SK-N-SH (cell line): Measurements from ENCODE around the gene TP53BP2.

Source experiments
- EP300 ChIP-seq, 2 experiments: IDR thresholded peaks; 2 replicates each; pipeline versions ENCODE4 v1.4.0 to v1.6.1; 2012; ENCODE audit warnings: borderline replicate concordance in 1 of 2, low read depth in 1 of 2, low read length in 1 of 2
- EZH2phosphoT487 ChIP-seq: fragments of 200-600 bp; sonication (generic); IDR thresholded peaks from 2 replicates; pipeline ENCODE4 v1.6.1; 2017; ENCODE audit warnings: low read depth, mixed run types, mild to moderate bottlenecking, antibody characterized with exemption, moderate library complexity, borderline replicate concordance
- FOXJ3 ChIP-seq: sonication (generic); formaldehyde crosslinking; IDR thresholded peaks from 2 replicates; pipeline ENCODE4 v1.5.1; 2020; ENCODE audit warnings: mild to moderate bottlenecking, missing genetic modification reagents
- FOXM1 ChIP-seq: IDR thresholded peaks from 2 replicates; pipeline ENCODE4 v1.4.0; 2012; ENCODE audit warnings: low read depth, mild to moderate bottlenecking
- JUND ChIP-seq: IDR thresholded peaks from 2 replicates; pipeline ENCODE4 v1.4.0; 2012
- NRF1 ChIP-seq: IDR thresholded peaks from 2 replicates; pipeline ENCODE4 v1.6.1; 2012; ENCODE audit warnings: low read depth, mild to moderate bottlenecking, low read length
- POLR2AphosphoS5 ChIP-seq: IDR thresholded peaks from 2 replicates; pipeline ENCODE4 v1.6.1; 2012; ENCODE audit warnings: low read depth, low read length
- RXRA ChIP-seq: IDR thresholded peaks from 2 replicates; pipeline ENCODE4 v1.4.0; 2012; ENCODE audit warnings: low read depth, mild to moderate bottlenecking, borderline replicate concordance
- SMC3 ChIP-seq: IDR thresholded peaks from 2 replicates; pipeline ENCODE4 v1.6.1; 2012; ENCODE audit warnings: low read depth, low read length, improper control_type of control experiment
- TAF1 ChIP-seq: IDR thresholded peaks from 2 replicates; pipeline ENCODE4 v1.6.1; 2012; ENCODE audit warnings: low read depth, mild to moderate bottlenecking, low read length, moderate library complexity, borderline replicate concordance
- TF ChIP-seq, protein P1 (sequence below): IDR thresholded peaks from 2 replicates; pipeline ENCODE4 v1.4.0; 2012; ENCODE audit warnings: low read depth, borderline replicate concordance
- TF ChIP-seq, protein P2 (sequence below): IDR thresholded peaks from 2 replicates; pipeline ENCODE4 v1.4.0; 2012; ENCODE audit warnings: low read depth
- TF ChIP-seq, protein P3 (sequence below): fragments of 200-600 bp; sonication (generic); IDR thresholded peaks from 2 replicates; pipeline ENCODE4 v1.6.1; 2017; ENCODE audit warnings: antibody characterized with exemption, mild to moderate bottlenecking, moderate library complexity
- TF ChIP-seq, protein P4 (sequence below): fragments of 150-350 bp; IDR thresholded peaks from 2 replicates; pipeline ENCODE4 v1.6.1; 2017; ENCODE audit warnings: antibody characterized with exemption, low read length, low read depth, borderline replicate concordance

DNA sequence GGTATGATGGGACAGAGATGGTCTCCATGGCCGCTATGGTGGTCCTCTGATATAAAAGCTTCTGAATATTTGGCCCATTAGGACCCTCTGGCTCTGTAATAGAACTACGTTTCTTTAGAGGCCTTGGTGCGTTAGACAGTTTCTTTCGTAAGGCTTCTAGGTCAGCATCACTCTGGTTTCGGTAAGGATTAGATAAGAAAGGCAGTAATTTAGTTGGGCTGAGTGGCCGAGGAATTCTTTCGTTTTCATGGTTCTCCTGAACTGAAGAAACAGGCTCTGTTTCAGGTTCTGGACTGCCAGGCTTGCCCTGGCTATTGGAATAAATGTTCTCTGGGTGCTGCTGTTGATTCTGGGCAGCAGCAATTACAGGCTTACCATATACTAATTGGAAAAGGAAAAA is 49.5 kb downstream of the TP53BP2 start:
- TF ChIP-seq EZH2phosphoT487 (no peak), NRF1 (no peak), TAF1 (no peak), POLR2AphosphoS5 (no peak), RXRA (no peak), FOXJ3 (no peak), EP300 (IDR thresholded peaks at IDR 0.05; ENCODE audit: borderline replicate concordance in 1 of 2, low read depth in 1 of 2, low read length in 1 of 2) (no peak), SMC3 (no peak), JUND (no peak), FOXM1 (no peak)
- TF ChIP-seq, protein P1, sequence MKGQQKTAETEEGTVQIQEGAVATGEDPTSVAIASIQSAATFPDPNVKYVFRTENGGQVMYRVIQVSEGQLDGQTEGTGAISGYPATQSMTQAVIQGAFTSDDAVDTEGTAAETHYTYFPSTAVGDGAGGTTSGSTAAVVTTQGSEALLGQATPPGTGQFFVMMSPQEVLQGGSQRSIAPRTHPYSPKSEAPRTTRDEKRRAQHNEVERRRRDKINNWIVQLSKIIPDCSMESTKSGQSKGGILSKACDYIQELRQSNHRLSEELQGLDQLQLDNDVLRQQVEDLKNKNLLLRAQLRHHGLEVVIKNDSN, result no peak
- TF ChIP-seq, protein P2, sequence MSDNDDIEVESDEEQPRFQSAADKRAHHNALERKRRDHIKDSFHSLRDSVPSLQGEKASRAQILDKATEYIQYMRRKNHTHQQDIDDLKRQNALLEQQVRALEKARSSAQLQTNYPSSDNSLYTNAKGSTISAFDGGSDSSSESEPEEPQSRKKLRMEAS, result no peak
- TF ChIP-seq, protein P3, sequence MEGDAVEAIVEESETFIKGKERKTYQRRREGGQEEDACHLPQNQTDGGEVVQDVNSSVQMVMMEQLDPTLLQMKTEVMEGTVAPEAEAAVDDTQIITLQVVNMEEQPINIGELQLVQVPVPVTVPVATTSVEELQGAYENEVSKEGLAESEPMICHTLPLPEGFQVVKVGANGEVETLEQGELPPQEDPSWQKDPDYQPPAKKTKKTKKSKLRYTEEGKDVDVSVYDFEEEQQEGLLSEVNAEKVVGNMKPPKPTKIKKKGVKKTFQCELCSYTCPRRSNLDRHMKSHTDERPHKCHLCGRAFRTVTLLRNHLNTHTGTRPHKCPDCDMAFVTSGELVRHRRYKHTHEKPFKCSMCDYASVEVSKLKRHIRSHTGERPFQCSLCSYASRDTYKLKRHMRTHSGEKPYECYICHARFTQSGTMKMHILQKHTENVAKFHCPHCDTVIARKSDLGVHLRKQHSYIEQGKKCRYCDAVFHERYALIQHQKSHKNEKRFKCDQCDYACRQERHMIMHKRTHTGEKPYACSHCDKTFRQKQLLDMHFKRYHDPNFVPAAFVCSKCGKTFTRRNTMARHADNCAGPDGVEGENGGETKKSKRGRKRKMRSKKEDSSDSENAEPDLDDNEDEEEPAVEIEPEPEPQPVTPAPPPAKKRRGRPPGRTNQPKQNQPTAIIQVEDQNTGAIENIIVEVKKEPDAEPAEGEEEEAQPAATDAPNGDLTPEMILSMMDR, result no peak
- TF ChIP-seq, protein P4, sequence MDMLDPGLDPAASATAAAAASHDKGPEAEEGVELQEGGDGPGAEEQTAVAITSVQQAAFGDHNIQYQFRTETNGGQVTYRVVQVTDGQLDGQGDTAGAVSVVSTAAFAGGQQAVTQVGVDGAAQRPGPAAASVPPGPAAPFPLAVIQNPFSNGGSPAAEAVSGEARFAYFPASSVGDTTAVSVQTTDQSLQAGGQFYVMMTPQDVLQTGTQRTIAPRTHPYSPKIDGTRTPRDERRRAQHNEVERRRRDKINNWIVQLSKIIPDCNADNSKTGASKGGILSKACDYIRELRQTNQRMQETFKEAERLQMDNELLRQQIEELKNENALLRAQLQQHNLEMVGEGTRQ, result no peak
